ENCODE results near the gene GRK5.

The GRK5 gene

GRCh38 chr10:119313644-119314043 is 106.3 kb downstream of the GRK5 start:
- H3K4me3 ChIP-seq (replicated peaks; ENCODE audit: low read depth, low read length), result no peak overlapping the region
- DNase-seq (ENCODE audit: extremely low read depth, low read depth), result no peak
- TF ChIP-seq CTCF (IDR thresholded peaks at IDR 0.05; ENCODE audit: low read depth, low read length, missing control alignments), result no peak

GRCh38 chr10:119314061-119314460 is 106.7 kb downstream of the GRK5 start:
- no peak for DNase-seq (ENCODE audit: extremely low read depth, low read depth)
- H3K4me3 ChIP-seq (replicated peaks; ENCODE audit: low read depth, low read length), result no peak overlapping the region
- no peak for TF ChIP-seq CTCF (IDR thresholded peaks at IDR 0.05; ENCODE audit: low read depth, low read length, missing control alignments)

GRCh38 chr10:119314486-119314885 is 107.1 kb downstream of the GRK5 start:
- no peak for TF ChIP-seq CTCF (IDR thresholded peaks at IDR 0.05; ENCODE audit: low read depth, low read length, missing control alignments)
- H3K4me3 ChIP-seq (replicated peaks; ENCODE audit: low read depth, low read length), result no peak overlapping the region
- no peak for DNase-seq (ENCODE audit: extremely low read depth, low read depth)

- H3K4me3 ChIP-seq (replicated peaks; ENCODE audit: low read depth, low read length), result no peak overlapping the region; the same call in 1 of the 2 replicates
- DNase-seq (ENCODE audit: extremely low read depth, low read depth), result peak; percentile 77
- TF ChIP-seq CTCF (IDR thresholded peaks at IDR 0.05; ENCODE audit: low read depth, low read length, missing control alignments), result no peak
Observed at GRCh38 chr10:119315128-119316001, 108.0 kb downstream of the GRK5 start.

- no peak for DNase-seq (ENCODE audit: extremely low read depth, low read depth)
- TF ChIP-seq CTCF (IDR thresholded peaks at IDR 0.05; ENCODE audit: low read depth, low read length, missing control alignments), result no peak
- H3K4me3 ChIP-seq (replicated peaks; ENCODE audit: low read depth, low read length), result no peak overlapping the region
Observed at GRCh38 chr10:119316002-119316358, 108.6 kb downstream of the GRK5 start.

- no peak for TF ChIP-seq CTCF (IDR thresholded peaks at IDR 0.05; ENCODE audit: low read depth, low read length, missing control alignments)
- no peak overlapping the region for H3K4me3 ChIP-seq (replicated peaks; ENCODE audit: low read depth, low read length)
- peak; percentile 78 for DNase-seq (ENCODE audit: extremely low read depth, low read depth)
Observed at GRCh38 chr10:119316729-119317097, 109.3 kb downstream of the GRK5 start.
